SK-N-SH treated with all-trans-retinoic acid at 6 μM for 48 hours (cell line): ENCODE results near the gene ATP8B3.

Experiments
- ARNTL ChIP-seq: fragments of 450-650 bp; formaldehyde crosslinking; IDR thresholded peaks from 2 replicates; pipeline ENCODE4 v1.5.0; 2020; ENCODE audit warnings: low read depth, mild to moderate bottlenecking, moderate library complexity, borderline replicate concordance
- CSRNP3 ChIP-seq: fragments of 250-450 bp; sonication (Bioruptor Pico); IDR thresholded peaks from 2 replicates; pipeline ENCODE4 v1.5.1; 2021; ENCODE audit warnings: mild to moderate bottlenecking, moderate library complexity
- ISL1 ChIP-seq: fragments of 250-450 bp; sonication (Bioruptor Pico); IDR thresholded peaks from 2 replicates; pipeline ENCODE4 v2.1.2; 2022; ENCODE audit warnings: mild to moderate bottlenecking, moderate library complexity
- OSR1 ChIP-seq: fragments of 250-450 bp; sonication (Bioruptor Pico); IDR thresholded peaks from 2 replicates; pipeline ENCODE4 v1.8.0; 2022; ENCODE audit warnings: moderate library complexity, mild to moderate bottlenecking, inconsistent platforms
- PPARA ChIP-seq: fragments of 250-450 bp; sonication (Bioruptor Pico); IDR thresholded peaks from 2 replicates; pipeline ENCODE4 v1.5.0; 2020; ENCODE audit warnings: mild to moderate bottlenecking, borderline replicate concordance
- RARB ChIP-seq: fragments of 250-450 bp; sonication (Bioruptor Pico); IDR thresholded peaks from 2 replicates; pipeline ENCODE4 v1.8.0; 2021; ENCODE audit warnings: mild to moderate bottlenecking, moderate library complexity
- SNAI2 ChIP-seq: fragments of 250-450 bp; sonication (Bioruptor Pico); IDR thresholded peaks from 2 replicates; pipeline ENCODE4 v1.5.0; 2020; ENCODE audit warnings: mild to moderate bottlenecking, moderate library complexity
- TCF4 ChIP-seq: fragments of 250-450 bp; sonication (Bioruptor Pico); IDR thresholded peaks from 2 replicates; pipeline ENCODE4 v1.8.0; 2021; ENCODE audit warnings: mild to moderate bottlenecking, moderate library complexity, borderline replicate concordance
- TOX ChIP-seq: fragments of 250-450 bp; sonication (Bioruptor Pico); IDR thresholded peaks from 2 replicates; pipeline ENCODE4 v1.8.0; 2021; ENCODE audit warnings: mild to moderate bottlenecking, moderate library complexity, borderline replicate concordance
- TSHZ2 ChIP-seq: fragments of 250-450 bp; sonication (Bioruptor Pico); IDR thresholded peaks from 2 replicates; pipeline ENCODE4 v1.5.0; 2020; ENCODE audit warnings: mild to moderate bottlenecking, moderate library complexity
- ZFP3 ChIP-seq: fragments of 250-450 bp; sonication (Bioruptor Pico); IDR thresholded peaks from 2 replicates; pipeline ENCODE4 v1.5.0; 2020; ENCODE audit warnings: mild to moderate bottlenecking, moderate library complexity
- TF ChIP-seq, protein P1 (sequence below): fragments of 250-450 bp; sonication (Bioruptor Pico); IDR thresholded peaks from 2 replicates; pipeline ENCODE4 v1.8.0; 2020; ENCODE audit warnings: mild to moderate bottlenecking, moderate library complexity, borderline replicate concordance

DNA sequence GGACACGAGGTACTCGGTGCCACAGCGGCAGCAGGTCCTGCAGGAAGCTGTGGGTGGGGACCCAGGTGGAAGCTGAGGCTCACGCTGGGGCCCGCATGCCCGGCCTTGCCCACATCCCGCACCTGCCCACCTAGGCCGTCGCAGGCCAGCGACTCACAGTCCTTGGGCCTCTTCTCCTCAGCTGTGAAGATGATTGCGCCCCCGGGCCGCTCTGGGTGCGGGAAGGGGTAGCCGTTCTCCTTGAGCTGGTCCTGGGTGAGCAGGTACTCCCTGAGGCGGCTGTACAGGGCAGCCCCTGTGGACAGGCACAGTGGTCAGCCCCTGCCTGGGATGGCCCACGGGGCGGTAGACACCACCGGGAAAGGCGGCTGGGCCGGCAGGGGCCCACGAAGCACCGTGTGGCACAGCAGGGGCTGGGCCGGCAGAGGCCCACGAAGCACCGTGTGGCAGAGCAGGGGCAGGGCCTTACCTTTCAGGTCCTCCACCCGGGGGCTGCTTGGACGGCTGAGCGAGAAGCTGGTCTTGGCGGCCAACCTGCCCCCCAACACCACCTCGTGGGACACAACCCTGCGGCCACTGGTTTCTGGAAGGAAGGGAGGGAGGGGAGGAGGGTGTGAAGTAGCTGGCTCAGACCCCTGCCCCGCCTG is 6.6 kb upstream of the ATP8B3 start:
- no peak for TF ChIP-seq TSHZ2 (CRISPR knock-in tag)
- TF ChIP-seq ISL1 (CRISPR knock-in tag) = no peak
- no peak for TF ChIP-seq ZFP3
- no peak for TF ChIP-seq TCF4 (CRISPR knock-in tag)
- no peak for TF ChIP-seq OSR1
- no peak for TF ChIP-seq PPARA
- TF ChIP-seq, protein P1, sequence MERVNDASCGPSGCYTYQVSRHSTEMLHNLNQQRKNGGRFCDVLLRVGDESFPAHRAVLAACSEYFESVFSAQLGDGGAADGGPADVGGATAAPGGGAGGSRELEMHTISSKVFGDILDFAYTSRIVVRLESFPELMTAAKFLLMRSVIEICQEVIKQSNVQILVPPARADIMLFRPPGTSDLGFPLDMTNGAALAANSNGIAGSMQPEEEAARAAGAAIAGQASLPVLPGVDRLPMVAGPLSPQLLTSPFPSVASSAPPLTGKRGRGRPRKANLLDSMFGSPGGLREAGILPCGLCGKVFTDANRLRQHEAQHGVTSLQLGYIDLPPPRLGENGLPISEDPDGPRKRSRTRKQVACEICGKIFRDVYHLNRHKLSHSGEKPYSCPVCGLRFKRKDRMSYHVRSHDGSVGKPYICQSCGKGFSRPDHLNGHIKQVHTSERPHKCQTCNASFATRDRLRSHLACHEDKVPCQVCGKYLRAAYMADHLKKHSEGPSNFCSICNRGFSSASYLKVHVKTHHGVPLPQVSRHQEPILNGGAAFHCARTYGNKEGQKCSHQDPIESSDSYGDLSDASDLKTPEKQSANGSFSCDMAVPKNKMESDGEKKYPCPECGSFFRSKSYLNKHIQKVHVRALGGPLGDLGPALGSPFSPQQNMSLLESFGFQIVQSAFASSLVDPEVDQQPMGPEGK (CRISPR knock-in tag) = no peak
- no peak for TF ChIP-seq ARNTL
- TF ChIP-seq RARB (CRISPR knock-in tag) = no peak
- no peak for TF ChIP-seq CSRNP3
- no peak for TF ChIP-seq TOX (CRISPR knock-in tag)
- TF ChIP-seq SNAI2 (CRISPR knock-in tag) = no peak
